Naive thymus-derived CD8-positive, alpha-beta T cell (primary cell): ENCODE data around the gene OPN5. TPM values are rescaled to one million over a fixed set of nuclear protein-coding genes. Genes with fewer than 3 reads are reported as not detected.

Experiments
- ATAC-seq, 2 donors: fragments of 150-1000 bp; cut with Tn5 transposase in 1 of 2; sonication (Bioruptor Pico), chemical (Tn5 transposase) in 1 of 2; 1 replicate in 1 of 2; 2 replicates in 1 of 2; pipeline ENCODE4 v1.10.0; 2021; ENCODE audit warnings: mild to moderate bottlenecking in 2 of 2, moderate library complexity in 2 of 2
- POLR2A ChIA-PET: fragments of 350-600 bp; sonication (Branson Sonifier 250); formaldehyde crosslinking; loops from one replicate; lab custom pipeline; 2021; ENCODE audit warnings: antibody characterized with exemption; lab: Charles Lee
- DNase-seq, 10 donors: peaks; one replicate each; pipeline versions ENCODE4 v3.0.0 to v3.0.0-alpha.2; 2020 to 2022
- H3K27ac Mint-ChIP-seq, 10 donors: one replicate each; pipeline ENCODE4 v1.8.0; 2020 to 2022; ENCODE audit warnings: mild to moderate bottlenecking in 10 of 10, mixed read lengths in 10 of 10, moderate library complexity in 4 of 10, inconsistent platforms in 1 of 10
- H3K27me3 Mint-ChIP-seq, 5 donors: one replicate each; pipeline ENCODE4 v1.8.0; 2021 to 2022; ENCODE audit warnings: mixed read lengths in 5 of 5
- H3K36me3 Mint-ChIP-seq, 3 donors: one replicate each; pipeline ENCODE4 v1.8.0; 2020 to 2022; ENCODE audit warnings: mixed read lengths in 3 of 3, mild to moderate bottlenecking in 2 of 3, inconsistent platforms in 1 of 3
- H3K4me1 Mint-ChIP-seq, 4 donors: one replicate each; pipeline ENCODE4 v1.8.0; 2021 to 2022; ENCODE audit warnings: mixed read lengths in 4 of 4
- H3K4me3 Mint-ChIP-seq, 10 donors: one replicate each; pipeline ENCODE4 v1.8.0; 2020 to 2022; ENCODE audit warnings: mild to moderate bottlenecking in 10 of 10, mixed read lengths in 10 of 10, moderate library complexity in 6 of 10, inconsistent platforms in 1 of 10
- H3K9me3 Mint-ChIP-seq, 9 donors: one replicate each; pipeline ENCODE4 v1.8.0; 2020 to 2022; ENCODE audit warnings: mixed read lengths in 9 of 9, mild to moderate bottlenecking in 3 of 9, inconsistent platforms in 1 of 9, moderate library complexity in 1 of 9
- polyA plus RNA-seq, 3 donors: library from polyadenylated mRNA; unstranded; fragments of 300-500 nt; fragmentation: Illumina TruSeq; gene quantifications; one replicate each; pipeline ENCODE4 v1.2.3, GENCODE V29; 2021
- total RNA-seq, 8 experiments: library from RNA in 2 of 8; stranded (reverse) in 2 of 8; gene quantifications; one replicate each; pipeline ENCODE4 v1.2.3 and lab custom pipeline; 2021 to 2026

The OPN5 gene
- total and polyA plus RNA-seq, 5 experiments from 2014 or later: not detected

DNA sequence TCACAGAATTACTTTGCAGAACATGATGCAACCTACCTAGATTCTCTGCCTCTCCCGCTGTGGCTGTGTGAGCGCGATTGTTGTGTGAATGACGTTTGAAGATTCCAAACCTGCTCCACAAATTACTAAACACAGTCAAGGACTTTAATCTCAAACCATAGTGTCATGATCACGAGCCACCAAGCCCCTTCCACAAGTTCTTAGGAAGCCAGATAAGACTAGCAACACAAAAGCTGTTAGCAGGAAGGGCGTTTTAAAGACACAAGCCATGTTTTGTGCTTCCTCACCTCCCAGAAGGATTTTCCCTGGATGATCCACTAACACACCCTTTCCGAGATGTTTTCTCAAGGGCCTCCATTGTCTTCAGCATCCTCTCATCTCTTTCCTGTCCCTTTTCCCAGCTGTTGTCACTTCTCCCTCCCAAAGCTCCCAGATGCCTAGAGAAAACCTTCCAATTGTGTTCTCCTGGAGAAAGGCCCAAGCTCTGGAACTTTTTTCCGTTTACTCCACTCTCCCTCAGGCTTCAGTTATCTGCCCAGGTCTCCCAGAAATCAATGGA, 12.8 kb downstream of the OPN5 start:
- no peaks in the 10 kb centered on the region for H3K9me3 Mint-ChIP-seq
- no peak overlapping the region for H3K4me3 Mint-ChIP-seq

DNA sequence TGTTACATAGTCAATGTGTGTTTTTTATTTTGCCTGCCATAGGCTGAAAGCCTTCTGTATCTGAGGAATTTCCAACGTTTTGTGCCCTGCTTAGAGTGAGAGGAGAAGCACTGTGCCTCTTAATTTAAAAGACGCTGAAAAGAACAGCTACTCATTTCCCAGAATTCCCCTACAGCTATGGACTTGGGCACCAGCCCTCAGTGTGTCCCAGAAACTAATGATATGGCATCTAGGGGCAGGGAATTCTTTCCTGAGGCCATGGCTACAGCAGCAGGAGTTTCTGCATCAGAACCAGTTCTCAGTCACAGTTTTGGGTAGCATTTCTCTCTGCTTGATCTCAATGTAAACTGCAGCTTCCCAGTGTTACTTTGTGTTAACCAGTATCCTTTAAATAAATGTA, 20.2 kb downstream of the OPN5 start:
- H3K4me1 Mint-ChIP-seq: no peaks in the 10 kb centered on the region
- H3K36me3 Mint-ChIP-seq: no peaks in the 10 kb centered on the region

More for the DNA sequence above, 12.8 kb downstream of the OPN5 start:
- Mint-ChIP-seq H3K27ac (no peak overlapping the region), H3K27me3 (peaks cover 7 to 22% (median 11%) of the 10 kb centered on the region in 5 donors), H3K4me1 (no peaks in the 10 kb centered on the region), H3K36me3 (no peaks in the 10 kb centered on the region)
- POLR2A ChIA-PET: no interaction called here
- DNase-seq (no peak), ATAC-seq (no peak)

DNA sequence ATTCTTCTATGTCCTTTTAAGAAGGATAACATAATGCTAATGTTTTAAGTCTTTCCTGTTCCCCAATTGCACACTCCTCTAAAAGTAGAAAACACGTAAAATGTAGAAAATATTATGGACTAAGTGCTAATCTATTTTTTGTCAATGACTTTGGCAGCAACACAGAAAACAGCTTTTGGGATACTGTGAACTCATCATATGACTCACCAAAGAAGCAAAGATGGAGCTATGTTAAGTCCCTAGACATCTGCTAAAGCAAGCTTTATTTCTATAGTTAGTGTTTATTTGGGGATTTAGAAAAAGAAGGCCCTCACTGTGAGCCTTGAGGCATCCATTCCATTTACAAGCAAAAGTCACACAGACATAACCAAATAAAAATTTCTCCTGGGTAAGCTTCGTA, 23.0 kb downstream of the OPN5 start:
- Mint-ChIP-seq H3K9me3 (no peaks in the 10 kb centered on the region), H3K4me3 (no peak overlapping the region), H3K36me3 (no peaks in the 10 kb centered on the region), H3K4me1 (no peaks in the 10 kb centered on the region), H3K27me3 (peaks cover 6 to 46% (median 18%) of the 10 kb centered on the region in 5 donors), H3K27ac (no peak overlapping the region)
- POLR2A ChIA-PET: no interaction called here
- ATAC-seq (no peak), DNase-seq (no peak)

More for the DNA sequence above, 20.2 kb downstream of the OPN5 start:
- no peak overlapping the region for H3K4me3 Mint-ChIP-seq
- no peak for ATAC-seq
- H3K27ac Mint-ChIP-seq: peak overlapping the region in 1 of 10 donors; percentile 9
- POLR2A ChIA-PET: no interaction called here
- no peaks in the 10 kb centered on the region for H3K9me3 Mint-ChIP-seq
- no peak for DNase-seq
- H3K27me3 Mint-ChIP-seq: peaks cover 8 to 35% (median 18%) of the 10 kb centered on the region in 5 donors

DNA sequence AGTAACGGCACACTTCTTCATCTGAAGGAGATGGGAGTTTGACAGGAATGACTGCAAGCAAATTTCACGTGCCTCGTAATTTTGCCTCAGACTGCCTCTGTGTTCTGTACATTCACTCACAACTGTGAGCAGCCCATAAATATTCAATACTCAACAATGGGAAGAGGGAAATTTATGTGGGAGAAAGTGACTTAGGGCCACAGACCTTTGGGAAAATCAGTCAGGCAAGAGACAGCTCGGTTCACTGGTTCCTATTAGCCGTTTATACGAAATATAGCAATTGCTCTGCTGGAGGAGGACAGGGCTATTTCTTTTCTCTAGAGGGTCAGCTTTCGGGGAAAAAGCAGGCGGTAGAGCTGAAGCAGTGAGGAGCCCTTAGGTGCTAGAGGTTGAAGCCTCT, 28.0 kb downstream of the OPN5 start:
- Mint-ChIP-seq H3K27ac (no peak overlapping the region), H3K4me1 (no peaks in the 10 kb centered on the region), H3K4me3 (no peak overlapping the region), H3K36me3 (no peaks in the 10 kb centered on the region), H3K27me3 (peaks cover 3 to 43% (median 14%) of the 10 kb centered on the region in 5 donors), H3K9me3 (no peaks in the 10 kb centered on the region)
- POLR2A ChIA-PET: no interaction called here
- no peak for DNase-seq
- no peak for ATAC-seq

DNA sequence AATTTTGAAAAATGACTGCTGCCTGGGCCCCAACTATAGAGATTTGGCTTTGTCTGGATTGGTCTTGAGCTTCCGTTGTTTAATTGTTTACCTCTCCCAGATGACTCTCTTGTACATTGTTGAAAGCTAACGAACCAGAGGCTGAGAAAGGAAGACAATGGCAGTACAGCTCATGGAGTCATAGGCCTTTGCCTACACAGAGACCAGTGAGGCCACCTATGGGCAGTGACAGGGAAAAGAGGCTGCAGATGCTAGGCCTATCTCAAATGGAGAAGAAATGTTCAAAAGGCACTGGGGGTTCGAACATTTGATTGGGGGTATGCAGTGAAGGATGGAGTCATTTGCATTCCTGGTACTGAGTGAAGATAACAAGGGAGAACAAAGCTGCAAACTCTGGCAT, 29.1 kb downstream of the OPN5 start:
- no peaks in the 10 kb centered on the region for H3K4me1 Mint-ChIP-seq
- H3K36me3 Mint-ChIP-seq: no peaks in the 10 kb centered on the region
- ATAC-seq (no peak), DNase-seq (no peak)
- no peaks in the 10 kb centered on the region for H3K9me3 Mint-ChIP-seq
- no peak overlapping the region for H3K27ac Mint-ChIP-seq
- peaks cover 4 to 43% (median 14%) of the 10 kb centered on the region in 5 donors for H3K27me3 Mint-ChIP-seq
- H3K4me3 Mint-ChIP-seq: no peak overlapping the region
- POLR2A ChIA-PET: no interaction called here

DNA sequence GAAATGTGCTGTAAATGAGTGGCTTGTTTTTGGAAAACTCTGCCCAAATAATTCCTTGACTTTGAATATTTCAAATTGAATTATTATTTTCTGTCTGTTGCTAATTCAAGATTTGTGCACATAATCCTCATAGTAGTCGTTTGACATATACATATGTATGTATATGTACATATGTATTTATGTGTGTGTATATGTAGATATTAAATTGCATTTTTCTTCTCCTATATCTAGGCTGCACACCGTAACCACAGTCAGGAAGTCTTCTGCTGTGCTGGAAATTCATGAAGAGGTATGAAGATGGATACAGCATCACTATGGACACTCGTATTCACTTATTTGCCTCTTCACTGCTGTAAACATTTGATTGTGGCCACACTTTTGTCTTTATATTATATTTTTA, 29.6 kb downstream of the OPN5 start:
- DNase-seq (no peak), ATAC-seq (no peak)
- Mint-ChIP-seq H3K4me1 (no peaks in the 10 kb centered on the region), H3K27me3 (peaks cover 5 to 38% (median 15%) of the 10 kb centered on the region in 5 donors), H3K36me3 (no peaks in the 10 kb centered on the region), H3K27ac (no peak overlapping the region), H3K4me3 (no peak overlapping the region), H3K9me3 (no peaks in the 10 kb centered on the region)
- POLR2A ChIA-PET: no interaction called here

DNA sequence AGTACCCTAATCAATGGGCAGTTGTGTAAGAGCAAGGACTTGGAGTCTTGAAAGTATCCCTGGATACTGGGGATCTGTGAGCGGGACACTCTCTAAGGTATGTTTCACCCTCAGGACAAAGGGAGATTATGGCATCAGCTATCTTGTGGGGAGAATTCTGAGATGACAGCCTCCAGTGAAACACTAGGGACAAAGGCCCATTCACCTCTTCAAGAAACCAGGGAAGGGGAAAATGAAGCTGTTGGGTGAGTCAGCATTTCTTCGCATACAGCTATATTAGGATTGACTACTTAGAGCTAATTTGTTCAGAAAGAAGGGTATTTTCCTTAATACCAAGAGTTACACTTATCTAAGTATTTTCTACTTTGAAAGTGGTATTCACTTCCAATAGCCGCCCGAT, 35.9 kb downstream of the OPN5 start:
- Mint-ChIP-seq H3K27me3 (peaks cover 8 to 38% (median 19%) of the 10 kb centered on the region in 5 donors), H3K27ac (peak overlapping the region in 1 of 10 donors; percentile 58), H3K36me3 (no peaks in the 10 kb centered on the region), H3K4me1 (no peaks in the 10 kb centered on the region), H3K9me3 (peaks cover 0 to 1% (median 0%) of the 10 kb centered on the region in 9 donors), H3K4me3 (no peak overlapping the region)
- POLR2A ChIA-PET: no interaction called here
- DNase-seq: no peak
- ATAC-seq: no peak

DNA sequence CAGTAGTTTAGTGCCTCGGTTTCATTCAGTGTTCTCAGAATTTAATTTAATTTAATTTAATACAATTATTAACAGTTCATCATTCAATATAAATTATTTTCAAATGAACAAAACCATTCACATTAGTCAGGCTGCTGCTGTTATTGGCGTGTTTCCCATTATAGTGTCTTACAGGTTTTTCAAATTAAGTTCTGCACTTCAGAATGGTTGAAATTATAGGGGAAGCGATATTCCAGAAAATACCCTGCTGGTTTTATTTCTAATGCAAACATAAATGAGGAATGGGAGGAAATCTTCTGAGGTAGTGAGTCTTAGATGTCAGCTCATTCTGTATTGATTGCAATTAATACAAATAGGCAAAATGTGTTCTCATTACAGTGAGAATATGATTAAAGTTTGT, 37.6 kb downstream of the OPN5 start:
- H3K4me3 Mint-ChIP-seq: no peak overlapping the region
- DNase-seq: no peak
- ATAC-seq: no peak
- H3K27me3 Mint-ChIP-seq: peaks cover 8 to 37% (median 19%) of the 10 kb centered on the region in 5 donors
- no peaks in the 10 kb centered on the region for H3K36me3 Mint-ChIP-seq
- POLR2A ChIA-PET: no interaction called here
- H3K27ac Mint-ChIP-seq: no peak overlapping the region
- H3K4me1 Mint-ChIP-seq: no peaks in the 10 kb centered on the region
- H3K9me3 Mint-ChIP-seq: peaks cover 0 to 1% (median 0%) of the 10 kb centered on the region in 9 donors

DNA sequence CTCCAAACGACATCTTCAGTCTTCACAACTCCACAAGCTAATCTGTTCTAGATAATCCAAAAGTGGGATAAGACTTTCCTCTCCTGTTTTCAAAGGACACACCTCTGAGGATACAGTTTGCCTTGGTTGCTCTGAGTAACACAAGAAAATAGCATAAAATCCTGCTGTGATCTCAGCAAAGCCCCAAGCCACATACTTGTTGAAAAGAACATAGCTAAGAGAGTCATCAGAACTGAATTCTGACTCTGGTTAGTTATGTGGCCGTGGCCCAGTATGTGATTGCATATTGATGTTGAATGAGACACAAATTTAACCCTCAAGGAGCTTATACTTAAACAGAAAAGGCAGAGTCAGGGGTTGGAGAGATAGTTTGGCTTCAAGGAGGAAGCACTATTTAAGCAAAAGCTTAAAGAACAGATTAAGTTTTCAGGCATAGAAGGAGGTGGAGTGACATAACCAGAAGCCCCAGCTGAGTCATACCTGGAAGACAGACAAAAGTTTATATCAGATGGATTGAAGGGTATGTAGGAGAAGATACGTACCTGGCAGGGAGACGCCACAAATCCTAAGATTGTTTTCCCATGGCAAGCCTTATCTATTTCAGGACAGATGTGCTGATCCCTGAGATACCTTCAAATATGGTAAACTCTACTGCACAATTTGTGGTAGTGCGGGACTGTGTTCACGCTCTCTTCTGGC, 41.2 kb downstream of the OPN5 start:
- ATAC-seq: no peak
- peaks cover 0 to 1% (median 0%) of the 10 kb centered on the region in 9 donors for H3K9me3 Mint-ChIP-seq
- H3K4me3 Mint-ChIP-seq: no peak overlapping the region
- DNase-seq: no peak
- peaks cover 6 to 38% (median 12%) of the 10 kb centered on the region in 5 donors for H3K27me3 Mint-ChIP-seq
- no peak overlapping the region for H3K27ac Mint-ChIP-seq
- no peaks in the 10 kb centered on the region for H3K36me3 Mint-ChIP-seq
- POLR2A ChIA-PET: no interaction called here
- H3K4me1 Mint-ChIP-seq: no peaks in the 10 kb centered on the region

DNA sequence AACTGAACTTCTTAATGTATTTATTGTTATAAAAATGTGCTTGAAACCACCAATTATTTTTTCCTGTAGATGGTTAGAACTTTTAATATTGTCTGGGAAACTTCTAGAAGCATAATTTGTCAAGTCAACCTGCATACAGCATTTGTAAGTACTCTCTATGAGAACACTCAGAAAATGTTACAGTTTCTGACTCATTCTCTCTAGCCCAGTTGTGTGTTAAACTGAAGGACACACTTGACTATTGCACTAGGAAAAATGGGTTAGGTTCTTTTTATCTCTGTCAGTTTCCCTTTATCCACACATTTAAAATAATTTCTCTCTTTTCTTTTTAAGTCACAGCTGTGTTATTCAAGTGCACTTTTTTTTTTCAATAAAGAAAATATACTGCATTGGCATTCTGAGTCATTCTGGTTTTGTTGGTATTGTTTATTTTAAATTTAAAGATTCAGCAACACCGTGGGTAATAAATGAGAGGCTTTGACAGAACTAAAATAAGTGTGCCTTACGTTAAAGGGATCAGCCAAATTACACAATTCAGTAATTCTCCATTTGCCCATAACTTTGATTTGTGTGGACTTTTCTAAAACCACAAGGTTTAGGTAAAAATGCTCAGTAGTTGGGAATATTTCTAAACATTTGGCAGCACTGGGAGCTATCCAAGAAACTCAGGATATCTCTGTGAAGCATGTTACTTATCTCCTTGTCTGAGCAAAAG, 50.7 kb downstream of the OPN5 start:
- ATAC-seq (no peak), DNase-seq (no peak)
- POLR2A ChIA-PET: no interaction called here
- Mint-ChIP-seq H3K36me3 (no peaks in the 10 kb centered on the region), H3K27ac (no peak overlapping the region), H3K9me3 (no peaks in the 10 kb centered on the region), H3K4me1 (no peaks in the 10 kb centered on the region), H3K4me3 (no peak overlapping the region), H3K27me3 (peaks cover 0 to 8% (median 6%) of the 10 kb centered on the region in 5 donors)

DNA sequence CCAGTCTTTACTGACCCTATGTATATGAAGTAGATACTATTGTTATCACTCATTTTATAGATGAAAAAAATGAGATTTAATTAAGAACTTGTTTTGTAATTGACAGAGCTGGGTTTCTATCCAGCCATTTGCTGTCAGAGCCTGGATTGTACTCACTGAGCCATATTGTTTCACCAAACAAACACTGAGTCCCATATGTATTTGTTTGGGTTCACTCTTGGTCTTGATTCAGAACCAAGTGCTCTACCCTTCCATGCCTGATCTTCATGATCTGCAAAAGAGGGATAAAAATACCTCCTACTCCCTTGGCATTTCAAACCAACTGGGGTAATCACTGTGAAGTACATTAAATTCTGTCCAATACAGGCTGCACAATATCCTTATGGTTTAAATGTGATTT, 52.4 kb downstream of the OPN5 start:
- POLR2A ChIA-PET: no interaction called here
- Mint-ChIP-seq H3K27ac (no peak overlapping the region), H3K27me3 (peaks cover 4 to 15% (median 6%) of the 10 kb centered on the region in 5 donors), H3K4me1 (no peaks in the 10 kb centered on the region), H3K9me3 (no peaks in the 10 kb centered on the region), H3K4me3 (no peak overlapping the region), H3K36me3 (no peaks in the 10 kb centered on the region)
- DNase-seq (no peak), ATAC-seq (no peak)

DNA sequence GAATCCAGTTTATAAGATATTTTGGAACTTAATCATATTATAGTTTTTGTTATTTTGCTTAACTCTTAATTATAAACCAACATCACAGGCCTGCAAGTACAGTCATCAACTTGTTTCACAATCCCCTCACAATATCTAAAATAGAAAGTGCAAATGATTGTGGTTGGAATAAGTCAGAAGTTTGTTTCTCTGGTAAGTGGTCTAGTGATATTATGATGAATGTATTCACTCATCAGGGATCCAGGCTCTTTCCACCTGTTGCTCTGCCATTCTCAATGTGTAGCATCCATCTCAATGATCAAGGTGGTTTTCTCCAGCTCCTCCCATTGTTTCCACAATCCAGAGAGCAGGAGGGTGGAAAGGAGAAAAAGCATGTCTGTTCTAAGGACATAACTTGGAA, 54.2 kb downstream of the OPN5 start:
- Mint-ChIP-seq H3K27ac (no peak overlapping the region), H3K4me1 (no peaks in the 10 kb centered on the region), H3K4me3 (no peak overlapping the region), H3K27me3 (peaks cover 8 to 24% (median 12%) of the 10 kb centered on the region in 5 donors), H3K9me3 (peaks cover 0 to 5% (median 0%) of the 10 kb centered on the region in 9 donors), H3K36me3 (no peaks in the 10 kb centered on the region)
- POLR2A ChIA-PET: no interaction called here
- ATAC-seq: no peak
- no peak for DNase-seq

DNA sequence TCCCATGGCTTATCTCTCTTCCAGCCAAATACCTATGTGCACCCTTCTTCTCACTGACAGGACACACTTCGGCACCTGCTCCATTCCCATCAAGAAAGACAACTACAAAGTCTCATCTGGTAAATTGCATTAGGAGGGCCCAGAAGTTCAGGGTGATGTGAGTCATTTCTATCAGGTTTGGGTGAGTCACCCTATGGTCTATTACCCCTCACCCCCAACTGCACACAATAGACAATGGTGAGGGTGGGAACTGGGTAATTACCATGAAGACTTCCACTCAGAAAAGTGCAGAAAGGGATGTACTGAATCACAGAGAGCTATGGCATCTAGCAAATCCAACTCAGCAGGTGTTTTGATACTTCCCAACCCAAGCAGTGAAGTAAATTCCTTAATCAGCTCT, 54.8 kb downstream of the OPN5 start:
- POLR2A ChIA-PET: no interaction called here
- ATAC-seq (no peak), DNase-seq (no peak)
- Mint-ChIP-seq H3K27me3 (peaks cover 8 to 24% (median 12%) of the 10 kb centered on the region in 5 donors), H3K4me3 (no peak overlapping the region), H3K27ac (no peak overlapping the region), H3K36me3 (no peaks in the 10 kb centered on the region), H3K4me1 (no peaks in the 10 kb centered on the region), H3K9me3 (peaks cover 0 to 5% (median 0%) of the 10 kb centered on the region in 9 donors)
